ENCODE results near the gene KCTD10.

GRCh38 chr12:109523504-109523903 is 46.4 kb upstream of the KCTD10 start:
- TF ChIP-seq CEBPB (IDR thresholded peaks at IDR 0.05) (no peak), MAX (IDR thresholded peaks at IDR 0.05) (no peak), ZBTB7A (IDR thresholded peaks at IDR 0.05; ENCODE audit: low read depth) (no peak), TAF1 (IDR thresholded peaks at IDR 0.05; ENCODE audit: low read depth) (no peak), EP300 (IDR thresholded peaks at IDR 0.05; ENCODE audit: borderline replicate concordance) (no peak), REST (IDR thresholded peaks at IDR 0.05; ENCODE audit: low read depth) (no peak)

Measured in Ishikawa (cell line).